H1 (cell line): ENCODE measurements around the gene ENTPD1.
"Not testable (repeated sequence)": the region's sequence is repeated elsewhere in the genome, so short reads cannot be mapped to it uniquely, and the experiment has no call there.

Experiments
- CHD1 ChIP-seq: IDR thresholded peaks from 2 replicates; pipeline ENCODE4 v1.6.1; 2012; ENCODE audit warnings: low read depth, low read length, improper control_type of control experiment
- EP300 ChIP-seq, 2 experiments: IDR thresholded peaks; 1 replicate in 1 of 2; 2 replicates in 1 of 2; pipeline ENCODE4 v1.6.1; 2011 to 2012; ENCODE audit warnings: low read depth in 2 of 2, low read length in 2 of 2, mild to moderate bottlenecking in 2 of 2, borderline replicate concordance in 1 of 2, inconsistent platforms in 1 of 2, moderate library complexity in 1 of 2
- EZH2 ChIP-seq: fragments of 200-600 bp; sonication (generic); IDR thresholded peaks from 2 replicates; pipeline ENCODE4 v1.7.1; 2012; ENCODE audit warnings: low read depth, mild to moderate bottlenecking, moderate library complexity, low read length, inconsistent platforms; ENCODE audit not compliant: severe bottlenecking
- GABPA ChIP-seq: IDR thresholded peaks from 2 replicates; pipeline ENCODE4 v1.6.1; 2011; ENCODE audit warnings: mild to moderate bottlenecking, low read length, moderate library complexity, borderline replicate concordance; ENCODE audit not compliant: insufficient read depth
- POLR2AphosphoS5 ChIP-seq: IDR thresholded peaks from 2 replicates; pipeline ENCODE4 v1.6.1; 2011; ENCODE audit warnings: low read depth, low read length
- RAD21 ChIP-seq, 2 experiments: IDR thresholded peaks in 1 of 2; conservative IDR thresholded peaks in 1 of 2; 2 replicates each; pipeline ENCODE4 v1.6.1; 2011; ENCODE audit warnings: low read depth in 2 of 2, low read length in 2 of 2, improper control_type of control experiment in 1 of 2, inconsistent platforms in 1 of 2, mild to moderate bottlenecking in 1 of 2, moderate library complexity in 1 of 2
- SP2 ChIP-seq: IDR thresholded peaks from 2 replicates; pipeline ENCODE4 v1.6.1; 2012; ENCODE audit warnings: mild to moderate bottlenecking, low read length, inconsistent platforms
- SP4 ChIP-seq: IDR thresholded peaks from 2 replicates; pipeline ENCODE4 v1.6.1; 2012; ENCODE audit warnings: low read length, inconsistent platforms
- TAF1 ChIP-seq: IDR thresholded peaks from 2 replicates; pipeline ENCODE4 v1.6.1; 2011; ENCODE audit warnings: mild to moderate bottlenecking, low read depth, low read length
- YY1 ChIP-seq: IDR thresholded peaks from 2 replicates; pipeline ENCODE4 v1.6.1; 2011; ENCODE audit warnings: low read depth, mild to moderate bottlenecking, low read length
- TF ChIP-seq, protein P1 (sequence below), 3 experiments: IDR thresholded peaks; 1 replicate in 2 of 3; 2 replicates in 1 of 3; pipeline versions ENCODE4 v1.5.1 to v1.6.1; 2011; ENCODE audit warnings: low read length in 3 of 3, mild to moderate bottlenecking in 3 of 3, inconsistent platforms in 2 of 3, low read depth in 1 of 3, moderate library complexity in 1 of 3; ENCODE audit not compliant: insufficient read depth in 1 of 3; ENCODE audit errors: control extremely low read depth in 1 of 3

DNA sequence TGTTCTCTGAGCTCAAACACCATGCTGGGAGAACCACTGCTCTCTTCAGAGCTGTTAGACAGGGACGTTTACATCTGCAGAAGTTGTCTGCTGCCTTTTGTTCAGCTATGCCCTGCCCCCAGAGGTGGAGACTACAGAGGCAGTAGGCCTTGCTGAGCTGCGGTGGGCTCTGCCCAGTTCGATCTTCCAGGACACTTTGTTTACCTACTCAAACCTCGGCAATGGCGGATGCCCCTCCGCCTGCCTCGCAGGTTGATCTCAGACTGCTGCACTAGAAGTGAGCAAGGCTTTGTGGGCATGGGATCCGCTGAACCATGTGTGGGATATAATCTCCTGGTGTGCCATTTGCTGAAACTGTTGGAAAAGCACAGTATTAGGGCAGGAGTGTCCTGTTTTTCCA, 21.7 kb downstream of the ENTPD1 start:
- TF ChIP-seq EZH2; CHD1; SP4; YY1; SP2; RAD21 (IDR thresholded peaks at IDR 0.05 in 1 of 2, conservative IDR thresholded peaks at IDR 0.05 in 1 of 2; ENCODE audit: low read depth in 2 of 2, low read length in 2 of 2); TAF1; POLR2AphosphoS5; GABPA; EP300 (IDR thresholded peaks at IDR 0.05; ENCODE audit: borderline replicate concordance in 1 of 2, low read depth in 2 of 2, low read length in 2 of 2): not testable (repeated sequence)
- TF ChIP-seq, protein P1, sequence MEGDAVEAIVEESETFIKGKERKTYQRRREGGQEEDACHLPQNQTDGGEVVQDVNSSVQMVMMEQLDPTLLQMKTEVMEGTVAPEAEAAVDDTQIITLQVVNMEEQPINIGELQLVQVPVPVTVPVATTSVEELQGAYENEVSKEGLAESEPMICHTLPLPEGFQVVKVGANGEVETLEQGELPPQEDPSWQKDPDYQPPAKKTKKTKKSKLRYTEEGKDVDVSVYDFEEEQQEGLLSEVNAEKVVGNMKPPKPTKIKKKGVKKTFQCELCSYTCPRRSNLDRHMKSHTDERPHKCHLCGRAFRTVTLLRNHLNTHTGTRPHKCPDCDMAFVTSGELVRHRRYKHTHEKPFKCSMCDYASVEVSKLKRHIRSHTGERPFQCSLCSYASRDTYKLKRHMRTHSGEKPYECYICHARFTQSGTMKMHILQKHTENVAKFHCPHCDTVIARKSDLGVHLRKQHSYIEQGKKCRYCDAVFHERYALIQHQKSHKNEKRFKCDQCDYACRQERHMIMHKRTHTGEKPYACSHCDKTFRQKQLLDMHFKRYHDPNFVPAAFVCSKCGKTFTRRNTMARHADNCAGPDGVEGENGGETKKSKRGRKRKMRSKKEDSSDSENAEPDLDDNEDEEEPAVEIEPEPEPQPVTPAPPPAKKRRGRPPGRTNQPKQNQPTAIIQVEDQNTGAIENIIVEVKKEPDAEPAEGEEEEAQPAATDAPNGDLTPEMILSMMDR (IDR thresholded peaks at IDR 0.05; ENCODE audit: control extremely low read depth in 1 of 3, insufficient read depth in 1 of 3, low read depth in 1 of 3, low read length in 3 of 3): not testable (repeated sequence)
